ENCODE measurements around the gene CDC5L. TPM values are rescaled to one million over a fixed set of nuclear protein-coding genes. Genes with fewer than 3 reads are reported as not detected.
A peak's percentile ranks its signal among the peaks of the same experiment; 100 is the strongest.

CDC5L gene
- total RNA-seq, 4 donors from 2014 or later: 16.7 to 20.1 (median 17.3) TPM

DNA sequence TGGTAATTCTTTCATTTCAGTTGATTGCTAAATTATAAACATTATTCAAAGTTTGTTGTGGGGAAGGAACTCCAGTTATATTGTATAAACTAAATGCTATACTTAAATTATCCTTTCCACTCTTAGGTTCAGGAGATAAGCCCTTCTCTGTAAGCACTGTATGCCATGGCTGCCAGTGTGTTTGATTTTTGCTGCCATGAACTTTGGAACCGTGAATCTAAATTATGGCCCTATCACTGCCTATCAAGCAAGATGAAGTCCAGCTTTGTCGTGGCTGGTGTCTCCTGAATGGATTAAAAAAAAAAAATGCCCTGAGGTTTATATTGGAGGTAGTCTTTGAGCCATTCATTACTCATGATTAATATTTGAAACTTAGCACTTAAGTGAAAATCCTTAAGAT, 44.7 kb downstream of the CDC5L start:
- Histone ChIP-seq H3K27ac (peak overlapping the region in 3 of 4 donors; percentile 14 to 40 (median 20)), H3K27me3 (no peaks in the 10 kb centered on the region), H3K36me3 (peaks cover 0 to 22% (median 0%) of the 10 kb centered on the region in 3 donors), H3K4me3 (no peak overlapping the region), H3K4me1 (peaks cover 0 to 38% (median 3%) of the 10 kb centered on the region in 4 donors), H3K9me3 (no peaks in the 10 kb centered on the region)
- 58 to 70% methylated on average over 2 of the region's 2 CpGs for WGBS, 2 donors
- no peak for DNase-seq (ENCODE audit: low spot score in 2 of 2)
- TF ChIP-seq EP300 (IDR thresholded peaks at IDR 0.05) (no peak), POLR2A (IDR thresholded peaks at IDR 0.05) (no peak), CTCF (IDR thresholded peaks at IDR 0.05) (no peak)

DNA sequence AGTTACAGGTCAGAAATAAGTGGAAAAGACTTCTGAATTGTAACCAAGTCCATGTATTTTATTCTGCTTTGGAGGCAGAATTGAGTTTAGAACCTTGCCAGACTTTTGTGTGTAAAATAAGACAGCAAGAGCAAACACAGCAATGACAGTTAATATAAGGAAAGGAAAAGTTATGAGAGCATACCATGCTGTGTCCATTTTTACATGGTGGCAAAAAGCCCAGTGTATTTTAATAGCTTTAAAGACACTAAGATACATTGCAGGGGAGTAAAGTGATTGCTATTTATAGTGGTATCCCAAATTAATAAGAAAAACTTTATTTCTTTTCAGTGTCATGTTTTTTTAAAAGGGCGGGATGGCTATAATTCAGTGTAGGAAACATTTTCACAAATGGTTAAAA, 45.2 kb downstream of the CDC5L start:
- no peaks in the 10 kb centered on the region for H3K27me3 ChIP-seq
- no peak for DNase-seq (ENCODE audit: low spot score in 2 of 2)
- peaks cover 0 to 17% (median 0%) of the 10 kb centered on the region in 3 donors for H3K36me3 ChIP-seq
- H3K9me3 ChIP-seq: no peaks in the 10 kb centered on the region
- H3K27ac ChIP-seq: peak overlapping the region in 1 of 4 donors; percentile 40
- WGBS, 2 donors: 86 to 93% methylated on average over 1 of the region's 1 CpG
- TF ChIP-seq EP300 (IDR thresholded peaks at IDR 0.05) (no peak), POLR2A (IDR thresholded peaks at IDR 0.05) (no peak), CTCF (IDR thresholded peaks at IDR 0.05) (no peak)
- H3K4me1 ChIP-seq: peaks cover 0 to 38% (median 3%) of the 10 kb centered on the region in 4 donors
- H3K4me3 ChIP-seq: no peak overlapping the region

- H3K27me3 ChIP-seq: no peaks in the 10 kb centered on the region
- H3K27ac ChIP-seq: no peak overlapping the region
- peaks cover 0 to 14% (median 0%) of the 10 kb centered on the region in 3 donors for H3K36me3 ChIP-seq
- DNase-seq (ENCODE audit: low spot score in 2 of 2): no peak
- H3K4me3 ChIP-seq: no peak overlapping the region
- H3K4me1 ChIP-seq: peaks cover 0 to 37% (median 3%) of the 10 kb centered on the region in 4 donors
- WGBS, 2 donors: 82 to 84% methylated on average over 3 of the region's 3 CpGs
- no peaks in the 10 kb centered on the region for H3K9me3 ChIP-seq
- no peak for TF ChIP-seq EP300 (IDR thresholded peaks at IDR 0.05)
- TF ChIP-seq POLR2A (IDR thresholded peaks at IDR 0.05): no peak
- no peak for TF ChIP-seq CTCF (IDR thresholded peaks at IDR 0.05)
Measured at GRCh38 chr6:44435500-44435899, 48.0 kb downstream of the CDC5L start.

DNA sequence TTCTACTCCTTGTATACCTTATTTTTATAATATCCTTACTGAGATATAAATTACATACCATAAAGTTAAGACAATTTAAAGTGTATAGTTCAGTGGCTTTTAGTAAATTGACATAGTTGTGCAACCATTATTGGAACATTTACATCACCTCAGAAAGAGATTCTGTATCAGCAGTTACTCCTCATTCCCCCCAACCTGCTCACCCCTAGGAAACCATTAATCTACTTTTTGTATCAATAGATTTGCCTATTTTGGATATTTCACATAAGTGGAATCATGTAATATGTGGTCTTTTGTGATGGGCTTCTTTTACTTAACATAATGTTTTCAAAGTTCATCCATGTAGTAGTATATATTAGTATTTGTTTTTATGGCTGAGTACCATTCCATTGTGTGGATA, 51.3 kb downstream of the CDC5L start:
- no peak for DNase-seq (ENCODE audit: low spot score in 2 of 2)
- TF ChIP-seq EP300 (IDR thresholded peaks at IDR 0.05): no peak
- TF ChIP-seq POLR2A (IDR thresholded peaks at IDR 0.05): no peak
- TF ChIP-seq CTCF (IDR thresholded peaks at IDR 0.05): no peak
- no peaks in the 10 kb centered on the region for H3K27me3 ChIP-seq

GRCh38 chr6:44439270-44440045, 52.0 kb downstream of the CDC5L start:
- no peak for DNase-seq (ENCODE audit: low spot score in 2 of 2)
- Histone ChIP-seq H3K9me3 (peaks cover 0 to 27% (median 10%) of the 10 kb centered on the region in 4 donors), H3K4me1 (peaks cover 0 to 10% (median 0%) of the 10 kb centered on the region in 4 donors), H3K4me3 (no peak overlapping the region), H3K27ac (no peak overlapping the region), H3K27me3 (no peaks in the 10 kb centered on the region), H3K36me3 (peaks cover 0 to 49% (median 4%) of the 10 kb centered on the region in 3 donors)
- WGBS, 2 donors: 71 to 75% methylated on average over 6 of the region's 6 CpGs
- no peak for TF ChIP-seq CTCF (IDR thresholded peaks at IDR 0.05)
- no peak for TF ChIP-seq POLR2A (IDR thresholded peaks at IDR 0.05)
- TF ChIP-seq EP300 (IDR thresholded peaks at IDR 0.05): no peak

More for the DNA sequence above, 51.3 kb downstream of the CDC5L start:
- Histone ChIP-seq H3K36me3 (peaks cover 0 to 42% (median 4%) of the 10 kb centered on the region in 3 donors), H3K9me3 (peaks cover 0 to 26% (median 10%) of the 10 kb centered on the region in 4 donors), H3K4me3 (no peak overlapping the region), H3K4me1 (peaks cover 0 to 16% (median 0%) of the 10 kb centered on the region in 4 donors), H3K27ac (no peak overlapping the region)

All from tibial nerve (tissue), 4 donors.